SK-N-SH (cell line): ENCODE results near the gene RAD51B. TPM values are rescaled to one million over a fixed set of nuclear protein-coding genes. Genes with fewer than 3 reads are reported as not detected.

Experiments used
- ELF1 ChIP-seq: IDR thresholded peaks from 2 replicates; pipeline ENCODE4 v1.4.0; 2012
- EP300 ChIP-seq, 2 experiments: IDR thresholded peaks; 2 replicates each; pipeline versions ENCODE4 v1.4.0 to v1.6.1; 2012; ENCODE audit warnings: borderline replicate concordance in 1 of 2, low read depth in 1 of 2, low read length in 1 of 2
- FOSL2 ChIP-seq: IDR thresholded peaks from 2 replicates; pipeline ENCODE4 v1.4.0; 2012; ENCODE audit warnings: low read depth, mild to moderate bottlenecking, moderate library complexity, borderline replicate concordance
- FOXM1 ChIP-seq: IDR thresholded peaks from 2 replicates; pipeline ENCODE4 v1.4.0; 2012; ENCODE audit warnings: low read depth, mild to moderate bottlenecking
- NFIC ChIP-seq: IDR thresholded peaks from 2 replicates; pipeline ENCODE4 v1.4.0; 2012; ENCODE audit warnings: borderline replicate concordance
- RCOR1 ChIP-seq: fragments of 150-350 bp; IDR thresholded peaks from 2 replicates; pipeline ENCODE4 v1.6.1; 2017; ENCODE audit warnings: antibody characterized with exemption, low read length
- REST ChIP-seq: IDR thresholded peaks from 2 replicates; pipeline ENCODE4 v1.6.1; 2012; ENCODE audit warnings: mild to moderate bottlenecking, low read depth, low read length, moderate library complexity
- RXRA ChIP-seq: IDR thresholded peaks from 2 replicates; pipeline ENCODE4 v1.4.0; 2012; ENCODE audit warnings: low read depth, mild to moderate bottlenecking, borderline replicate concordance
- SMC3 ChIP-seq: IDR thresholded peaks from 2 replicates; pipeline ENCODE4 v1.6.1; 2012; ENCODE audit warnings: low read depth, low read length, improper control_type of control experiment
- TAF1 ChIP-seq: IDR thresholded peaks from 2 replicates; pipeline ENCODE4 v1.6.1; 2012; ENCODE audit warnings: low read depth, mild to moderate bottlenecking, low read length, moderate library complexity, borderline replicate concordance
- TCF12 ChIP-seq: IDR thresholded peaks from 2 replicates; pipeline ENCODE4 v1.4.0; 2012
- TEAD4 ChIP-seq: IDR thresholded peaks from 2 replicates; pipeline ENCODE4 v1.4.0; 2012; ENCODE audit warnings: mild to moderate bottlenecking, borderline replicate concordance; ENCODE audit not compliant: insufficient read depth
- USF1 ChIP-seq: IDR thresholded peaks from 2 replicates; pipeline ENCODE4 v1.4.0; 2012; ENCODE audit warnings: low read depth, borderline replicate concordance
- ZBTB33 ChIP-seq: IDR thresholded peaks from 2 replicates; pipeline ENCODE4 v1.4.0; 2012; ENCODE audit warnings: low read depth, borderline replicate concordance
- polyA plus RNA-seq, 3 experiments: library from polyadenylated mRNA; depleted of rRNA; stranded (reverse); fragments of >200 nt; gene quantifications; 2 replicates each; pipeline ENCODE4 v1.2.3, GENCODE V29; 2012
- TF ChIP-seq, protein P1 (sequence below): fragments of 150-350 bp; IDR thresholded peaks from 2 replicates; pipeline ENCODE4 v1.6.1; 2017; ENCODE audit warnings: antibody characterized with exemption, low read length, low read depth, borderline replicate concordance

Gene RAD51B
- polyA plus RNA-seq, 1 of the 3 experiments (the other 2 are of a cell fraction), result 6.0 TPM

DNA sequence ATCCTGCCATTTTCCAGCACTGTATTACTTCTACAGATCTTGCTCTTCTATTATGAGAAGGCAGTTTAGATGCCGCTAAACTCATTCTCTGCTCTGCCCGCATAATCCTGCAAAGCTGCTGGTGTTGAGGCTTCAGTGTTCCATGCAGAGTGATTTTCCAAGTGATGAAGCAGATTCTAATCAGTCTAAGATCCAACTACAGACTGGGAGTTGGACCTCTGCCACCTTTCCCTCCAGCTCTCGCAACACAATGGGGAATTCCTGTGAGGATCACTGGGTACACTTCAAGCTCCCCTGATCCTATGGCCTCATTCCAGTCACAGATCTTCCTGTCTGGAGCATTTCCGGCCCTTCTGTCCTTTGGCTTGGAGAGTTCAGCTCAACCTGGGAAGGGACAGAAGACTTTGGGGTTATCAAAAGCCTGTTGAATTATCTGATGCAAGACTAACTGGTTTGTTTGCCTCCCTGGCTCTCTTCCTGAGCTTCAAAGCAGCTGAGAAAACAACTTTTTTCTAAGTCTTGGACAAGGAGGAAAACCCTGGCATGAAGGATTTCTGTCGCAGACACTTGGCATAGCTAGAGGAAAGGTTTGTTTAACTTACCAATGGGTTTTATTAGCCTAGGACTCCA lies 639.4 kb downstream of the RAD51B start (continued):
- TF ChIP-seq REST (peak; percentile 33; the same call in 1 of the 2 replicates), FOXM1 (no peak), EP300 (IDR thresholded peaks at IDR 0.05; ENCODE audit: borderline replicate concordance in 1 of 2, low read depth in 1 of 2, low read length in 1 of 2) (peak in 1 of 2 experiments; percentile 67; a peak in 1 of 4 replicates), TEAD4 (peak; percentile 32; the same call in 1 of the 2 replicates), ELF1 (no peak), FOSL2 (no peak; the same call in 1 of the 2 replicates), RCOR1 (no peak), TAF1 (no peak), NFIC (peak; percentile 90), SMC3 (no peak), TCF12 (peak; percentile 71), RXRA (peak; percentile 59), USF1 (no peak), ZBTB33 (no peak)
- TF ChIP-seq, protein P1, sequence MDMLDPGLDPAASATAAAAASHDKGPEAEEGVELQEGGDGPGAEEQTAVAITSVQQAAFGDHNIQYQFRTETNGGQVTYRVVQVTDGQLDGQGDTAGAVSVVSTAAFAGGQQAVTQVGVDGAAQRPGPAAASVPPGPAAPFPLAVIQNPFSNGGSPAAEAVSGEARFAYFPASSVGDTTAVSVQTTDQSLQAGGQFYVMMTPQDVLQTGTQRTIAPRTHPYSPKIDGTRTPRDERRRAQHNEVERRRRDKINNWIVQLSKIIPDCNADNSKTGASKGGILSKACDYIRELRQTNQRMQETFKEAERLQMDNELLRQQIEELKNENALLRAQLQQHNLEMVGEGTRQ, result no peak
